CD4-positive, alpha-beta T cell treated with Interleukin-10 for 1 hour (primary cell): ENCODE measurements around the gene UQCC2.

Experiments used
- DNase-seq: peaks from one replicate; pipeline ENCODE4 v3.0.0-alpha.2; 2020

Gene UQCC2

DNA sequence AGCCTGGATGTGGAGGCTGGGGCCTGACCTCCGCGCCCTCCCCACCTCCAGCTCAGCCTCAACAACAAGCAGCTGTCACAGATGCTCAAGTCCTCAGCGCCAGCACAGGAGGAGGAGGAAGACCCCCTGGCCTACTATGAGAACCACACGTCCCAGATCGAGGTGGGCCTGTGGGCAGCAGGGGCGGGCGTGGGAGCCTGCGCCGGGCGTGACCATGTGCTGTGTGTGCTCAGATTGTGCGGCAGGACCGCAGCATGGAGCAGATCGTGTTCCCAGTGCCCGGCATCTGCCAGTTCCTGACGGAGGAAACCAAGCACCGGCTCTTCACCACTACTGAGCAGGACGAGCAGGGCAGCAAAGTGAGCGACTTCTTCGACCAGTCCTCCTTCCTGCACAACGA is 23.5 kb downstream of the UQCC2 start:
- no peak for DNase-seq

DNA sequence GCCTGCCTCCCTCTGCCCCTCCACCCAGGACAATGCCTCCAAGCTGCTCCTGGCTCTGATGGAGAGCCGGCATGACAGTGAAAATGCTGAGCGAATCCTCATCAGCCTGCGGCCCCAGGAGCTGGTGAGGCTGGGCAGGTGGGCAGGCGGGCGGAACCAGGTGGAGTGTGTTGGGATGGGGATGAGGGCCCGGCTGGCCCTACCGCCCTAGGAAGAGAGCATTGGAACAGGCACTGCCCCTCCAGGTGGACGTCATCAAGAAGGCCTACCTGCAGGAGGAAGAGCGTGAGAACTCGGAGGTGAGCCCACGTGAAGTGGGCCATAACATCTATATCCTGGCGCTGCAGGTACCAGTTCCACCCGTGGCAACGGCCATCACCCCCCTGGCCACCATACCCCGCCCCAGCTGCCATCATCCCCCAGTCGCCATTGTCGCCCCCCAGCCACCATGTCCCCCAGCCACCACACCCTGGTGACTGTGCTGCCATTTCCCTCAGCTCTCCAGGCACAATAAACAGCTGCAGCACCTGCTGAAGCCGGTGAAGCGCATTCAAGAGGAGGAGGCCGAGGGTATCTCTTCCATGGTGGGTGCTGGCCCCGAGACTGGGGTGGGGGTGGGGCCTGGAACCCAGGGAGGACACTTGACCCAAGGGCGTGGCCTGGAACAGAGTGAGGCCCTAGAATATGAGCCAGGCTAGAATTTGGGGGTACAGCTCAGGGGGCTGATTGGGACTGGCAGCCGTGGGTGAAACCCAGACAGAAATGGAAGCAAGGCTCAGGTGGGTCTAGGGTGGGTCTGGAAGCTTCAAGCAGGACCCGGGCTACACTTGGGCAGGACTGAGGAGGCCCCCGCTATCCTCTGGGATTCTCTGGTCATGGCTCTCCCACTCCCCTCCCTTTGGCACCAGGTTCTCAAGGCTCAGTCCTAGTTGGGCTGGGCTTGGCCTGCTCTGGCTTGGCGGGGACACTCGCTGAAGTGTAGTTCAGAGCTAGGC is 24.2 kb downstream of the UQCC2 start:
- no peak for DNase-seq

DNA sequence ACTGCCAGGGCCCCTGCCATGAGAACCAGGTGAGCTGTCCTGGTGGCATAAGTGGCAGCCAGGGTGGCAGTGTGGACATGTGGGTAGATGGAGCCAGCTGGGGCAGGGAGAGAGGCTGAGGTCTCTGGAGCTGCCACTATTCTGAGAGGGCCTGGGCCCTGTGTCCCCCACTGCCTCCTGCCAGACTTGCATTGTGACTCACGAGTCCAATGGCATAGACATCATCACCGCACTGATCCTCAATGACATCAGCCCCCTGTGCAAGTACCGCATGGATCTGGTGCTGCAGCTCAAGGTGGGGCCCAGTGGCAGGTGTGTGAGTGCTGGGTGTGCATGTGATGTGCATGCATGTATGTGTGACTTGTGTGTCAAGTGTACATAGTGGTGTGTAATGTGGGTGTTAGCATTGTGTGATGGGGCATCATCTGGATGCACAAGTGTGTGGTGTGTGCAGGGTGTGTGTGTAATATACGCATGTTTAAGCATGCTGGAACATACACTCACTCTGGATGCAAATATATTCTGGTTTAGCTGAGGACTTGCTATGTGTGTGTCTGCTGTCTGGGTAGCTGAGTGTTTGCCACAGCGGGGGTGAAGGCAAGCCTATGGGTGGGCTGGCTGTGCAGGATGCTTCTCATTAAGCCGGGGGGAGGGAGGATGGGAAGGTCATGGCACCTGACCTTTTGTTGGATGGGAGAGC is 25.1 kb downstream of the UQCC2 start:
- DNase-seq, result no peak

- no peak for DNase-seq
These were observed 25.9 kb downstream of the UQCC2 start for GRCh38 chr6:33685411-33686224.

- no peak for DNase-seq
These were observed 26.5 kb downstream of the UQCC2 start for GRCh38 chr6:33684983-33685382.

DNA sequence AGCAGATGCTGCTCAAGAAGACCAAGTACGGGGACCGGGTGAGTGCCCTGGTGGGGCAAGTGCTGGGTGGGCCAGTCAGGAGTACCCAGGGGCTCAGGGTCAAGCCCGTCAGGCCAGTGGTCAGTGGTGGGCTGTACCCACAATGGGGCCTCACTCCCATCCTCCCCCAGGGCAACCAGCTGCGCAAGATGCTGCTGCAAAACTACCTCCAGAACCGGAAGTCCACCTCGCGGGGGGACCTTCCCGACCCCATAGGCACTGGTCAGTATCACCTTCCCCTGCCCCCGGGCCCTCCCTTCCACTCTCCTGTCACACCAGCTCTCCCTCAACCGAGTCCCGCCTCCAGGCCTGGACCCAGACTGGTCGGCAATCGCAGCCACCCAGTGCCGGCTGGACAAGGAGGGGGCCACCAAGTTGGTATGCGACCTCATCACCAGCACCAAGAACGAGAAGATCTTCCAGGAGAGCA is 27.0 kb downstream of the UQCC2 start:
- DNase-seq, result no peak

GRCh38 chr6:33683576-33684427 is 27.7 kb downstream of the UQCC2 start:
- DNase-seq, result no peak

- DNase-seq, result peak; percentile 20
These were observed 28.4 kb downstream of the UQCC2 start for GRCh38 chr6:33683051-33683571.

DNA sequence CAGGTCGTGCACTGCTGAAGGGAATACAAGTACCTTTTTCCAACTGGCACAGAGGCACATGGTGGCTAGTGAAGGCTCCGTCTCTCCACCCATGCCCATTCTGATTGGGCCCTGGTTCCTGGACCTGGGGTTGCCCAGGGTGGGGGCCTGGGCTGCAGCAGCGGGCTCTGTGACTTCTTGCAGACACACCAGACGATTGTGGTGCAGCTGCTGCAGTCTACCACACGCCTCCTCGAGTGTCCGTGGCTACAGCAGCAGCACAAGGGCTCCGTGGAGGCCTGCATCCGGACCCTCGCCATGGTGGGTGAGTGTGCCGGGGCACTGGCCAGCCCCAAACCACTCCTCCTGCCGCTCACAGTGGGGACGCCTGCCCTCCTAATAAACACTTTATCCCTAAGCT is 29.2 kb downstream of the UQCC2 start:
- no peak for DNase-seq

- no peak for DNase-seq
These were observed 31.7 kb downstream of the UQCC2 start for GRCh38 chr6:33679761-33680160.

DNA sequence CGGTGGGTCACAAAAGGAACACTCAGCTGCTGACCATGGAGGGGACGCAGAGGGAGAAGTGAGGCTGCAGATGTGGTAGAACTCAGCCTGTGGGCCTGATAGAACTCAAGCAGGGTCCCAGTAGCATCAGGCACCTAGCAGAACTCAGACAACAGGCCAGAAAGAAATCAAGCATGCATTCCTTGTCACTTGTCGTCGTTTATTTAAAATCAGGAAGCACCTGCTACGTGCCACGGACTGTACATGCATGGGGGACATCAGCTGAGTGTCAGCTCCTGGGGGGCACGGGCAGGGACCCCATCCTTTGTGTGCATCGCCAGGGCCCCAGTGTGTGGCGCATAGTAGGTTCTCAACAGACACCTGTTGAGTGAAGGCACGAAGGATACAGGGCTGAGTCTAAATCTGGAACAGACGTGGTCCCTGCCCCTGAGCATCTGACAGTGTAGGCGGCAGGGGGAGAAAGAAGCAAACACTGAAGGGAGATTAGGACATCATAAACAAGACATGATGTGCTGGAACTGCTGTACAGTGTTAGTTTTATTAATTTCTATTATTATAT is 32.5 kb downstream of the UQCC2 start:
- DNase-seq, result no peak

DNA sequence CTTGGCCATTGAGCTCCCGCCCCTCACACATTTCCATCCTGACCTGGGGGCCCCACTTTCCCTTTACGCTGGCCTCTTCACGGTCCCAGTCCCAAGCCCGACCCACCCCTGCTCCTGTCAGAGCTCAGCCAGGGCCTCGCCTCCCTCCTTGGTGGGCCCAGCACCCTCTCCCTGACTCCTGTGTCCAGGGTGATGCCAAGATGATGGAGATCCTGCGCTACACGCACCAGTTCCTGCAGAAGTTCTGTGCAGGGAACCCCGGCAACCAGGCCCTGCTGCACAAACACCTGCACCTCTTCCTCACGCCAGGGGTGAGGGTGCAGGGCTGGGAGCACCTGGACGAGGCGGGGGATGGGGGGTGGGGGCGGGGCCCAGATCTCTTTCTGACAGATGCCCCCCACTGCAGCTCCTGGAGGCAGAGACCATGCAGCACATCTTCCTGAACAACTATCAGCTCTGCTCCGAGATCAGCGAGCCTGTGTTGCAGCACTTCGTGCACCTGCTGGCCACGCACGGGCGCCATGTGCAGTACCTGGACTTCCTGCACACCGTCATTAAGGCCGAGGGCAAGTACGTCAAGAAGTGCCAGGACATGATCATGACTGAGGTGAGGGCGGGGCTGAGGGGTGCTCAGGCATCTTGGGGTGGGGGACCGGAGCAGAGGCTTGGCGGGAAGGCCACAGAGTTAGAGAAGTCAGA is 33.1 kb downstream of the UQCC2 start:
- DNase-seq, result no peak

- DNase-seq, result no peak
These were observed 33.8 kb downstream of the UQCC2 start for GRCh38 chr6:33677689-33678088.

- no peak for DNase-seq
These were observed 34.3 kb downstream of the UQCC2 start for GRCh38 chr6:33677143-33677660.

GRCh38 chr6:33676416-33677142 is 34.9 kb downstream of the UQCC2 start:
- DNase-seq, result no peak

DNA sequence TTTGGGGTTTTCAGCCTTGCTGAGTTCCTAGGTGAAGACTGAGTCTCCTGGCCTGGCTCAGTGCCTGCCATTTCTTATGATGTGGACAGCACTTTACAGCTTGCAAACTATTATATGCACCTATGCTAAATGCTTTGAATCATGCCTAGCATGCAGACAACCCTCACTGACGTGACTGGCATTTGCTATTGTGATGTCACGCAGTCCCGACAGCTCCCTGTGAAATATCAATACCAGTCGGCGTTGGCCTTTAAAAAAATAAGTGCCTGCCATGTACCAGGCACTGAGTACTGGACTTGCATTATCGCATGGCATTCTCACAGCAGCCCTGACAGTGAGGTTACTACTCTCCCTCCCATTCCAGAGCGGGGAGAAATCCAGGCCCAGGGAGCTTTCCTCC is 35.5 kb downstream of the UQCC2 start:
- no peak for DNase-seq

GRCh38 chr6:33673851-33674250 is 37.6 kb downstream of the UQCC2 start:
- no peak for DNase-seq

- DNase-seq, result no peak
These were observed 38.7 kb downstream of the UQCC2 start for GRCh38 chr6:33672808-33673207.

DNA sequence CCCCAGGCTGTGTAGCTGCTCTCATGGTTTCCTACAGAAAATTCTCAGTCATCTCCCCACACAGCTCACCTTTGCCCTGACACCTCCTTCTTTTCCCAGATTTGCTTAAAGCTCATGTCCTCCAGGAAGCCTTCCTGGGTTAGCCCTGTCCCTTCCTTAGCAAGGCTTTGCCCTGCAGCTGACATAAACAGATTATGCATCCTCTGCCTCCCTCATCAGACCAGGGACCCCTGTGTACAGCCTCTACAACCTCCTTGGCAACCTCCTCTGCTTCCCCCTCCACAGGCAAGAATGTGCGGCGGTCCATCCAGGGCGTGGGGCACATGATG is 39.8 kb downstream of the UQCC2 start:
- no peak for DNase-seq
